C4-2B (cell line): Measurements from ENCODE around the gene AGBL4.

Experiments
- CTCF ChIP-seq: fragments of 450-650 bp; conservative IDR thresholded peaks from 2 replicates; pipeline ENCODE4 v1.5.1; 2017; ENCODE audit warnings: mild to moderate bottlenecking
- ZFX ChIP-seq: fragments of 450-650 bp; IDR thresholded peaks from 2 replicates; pipeline ENCODE4 v1.6.1; 2017

- no peak for TF ChIP-seq CTCF
- no peak for TF ChIP-seq ZFX
Measured at GRCh38 chr1:48726557-48727215, 1297.1 kb downstream of the AGBL4 start.
